Neural cell (in vitro differentiated cells): Measurements from ENCODE around the gene CDKL4. TPM values are rescaled to one million over a fixed set of nuclear protein-coding genes. Genes with fewer than 3 reads are reported as not detected.

ENCODE experiments used
- H2AFZ ChIP-seq: fragments of 200-600, 300-800 bp; sonication (generic), shearing (Covaris generic); 2 replicates; pipeline ENCODE4 v1.6.0; 2014; ENCODE audit warnings: low read depth, mild to moderate bottlenecking, antibody characterized with exemption, low read length, moderate library complexity
- H3F3A ChIP-seq: fragments of 200-600 bp; shearing (Covaris generic); 2 replicates; pipeline ENCODE4 v1.6.1; 2016; ENCODE audit warnings: mild to moderate bottlenecking, moderate library complexity, mixed read lengths, antibody characterized with exemption, low read length; ENCODE audit not compliant: insufficient read depth, poor library complexity, severe bottlenecking
- H3K27ac ChIP-seq: fragments of 200-600, 300-800 bp; sonication (generic), shearing (Covaris generic); 2 replicates; pipeline ENCODE4 v1.5.1; 2014; ENCODE audit warnings: mild to moderate bottlenecking, low read length, moderate library complexity
- H3K27me3 ChIP-seq: fragments of 300-800, 200-600 bp; sonication (generic), shearing (Covaris generic); 2 replicates; pipeline ENCODE4 v1.6.0; 2014; ENCODE audit warnings: mild to moderate bottlenecking, low read depth, low read length, moderate library complexity; ENCODE audit not compliant: insufficient read depth
- H3K36me3 ChIP-seq: fragments of 300-800, 200-600 bp; sonication (generic), shearing (Covaris generic); 2 replicates; pipeline ENCODE4 v1.5.1; 2014; ENCODE audit warnings: mild to moderate bottlenecking, antibody characterized with exemption, low read length, moderate library complexity; ENCODE audit not compliant: insufficient read depth
- H3K4me2 ChIP-seq: fragments of 300-800, 200-600 bp; sonication (generic), shearing (Covaris generic); 2 replicates; pipeline ENCODE4 v1.6.0; 2014; ENCODE audit warnings: mild to moderate bottlenecking, low read length
- H3K4me3 ChIP-seq: fragments of 300-800, 200-600 bp; sonication (generic), shearing (Covaris generic); 2 replicates; pipeline ENCODE4 v1.5.1; 2014; ENCODE audit warnings: mild to moderate bottlenecking, low read length, moderate library complexity
- H3K79me2 ChIP-seq: fragments of 200-600 bp; shearing (Covaris generic); replicated peaks from 2 replicates; pipeline ENCODE4 v1.6.0; 2014; ENCODE audit warnings: mild to moderate bottlenecking, low read length, moderate library complexity; ENCODE audit not compliant: insufficient read depth
- H3K9ac ChIP-seq: fragments of 300-800, 200-600 bp; sonication (generic), shearing (Covaris generic); 2 replicates; pipeline ENCODE4 v1.6.1; 2016; ENCODE audit warnings: mild to moderate bottlenecking, low read length, mixed read lengths
- H3K9me2 ChIP-seq: fragments of 200-600 bp; shearing (Covaris generic); 2 replicates; pipeline ENCODE4 v1.6.1; 2016; ENCODE audit warnings: mild to moderate bottlenecking, low read length, mixed read lengths; ENCODE audit not compliant: insufficient read depth
- H3K9me3 ChIP-seq: fragments of 200-600, 300-800 bp; sonication (generic), shearing (Covaris generic); 2 replicates; pipeline ENCODE4 v1.6.1; 2016; ENCODE audit warnings: mild to moderate bottlenecking, mixed run types, low read length, moderate library complexity, mixed read lengths
- H4K20me1 ChIP-seq: fragments of 200-600 bp; shearing (Covaris generic); 2 replicates; pipeline ENCODE4 v1.6.1; 2016; ENCODE audit warnings: mild to moderate bottlenecking, mixed run types; ENCODE audit not compliant: insufficient read depth
- EP300 ChIP-seq: fragments of 450-650 bp; conservative IDR thresholded peaks from 2 replicates; pipeline ENCODE4 v1.6.1; 2014; ENCODE audit warnings: antibody characterized with exemption, mild to moderate bottlenecking, moderate library complexity; ENCODE audit not compliant: poor library complexity, severe bottlenecking
- EZH2 ChIP-seq: fragments of 200-600, 300-800 bp; shearing (Covaris generic), sonication (generic); IDR thresholded peaks from 2 replicates; pipeline ENCODE4 v1.6.1; 2014; ENCODE audit warnings: antibody characterized with exemption, low read length, borderline replicate concordance, mild to moderate bottlenecking; ENCODE audit not compliant: insufficient read depth, poor library complexity, severe bottlenecking
- MXI1 ChIP-seq: fragments of 450-650 bp; conservative IDR thresholded peaks from 2 replicates; pipeline ENCODE4 v1.6.1; 2014; ENCODE audit warnings: antibody characterized with exemption, mild to moderate bottlenecking; ENCODE audit not compliant: poor library complexity, severe bottlenecking
- POLR2AphosphoS5 ChIP-seq: IDR thresholded peaks from 2 replicates; pipeline ENCODE4 v1.6.1; 2012
- RAD21 ChIP-seq: fragments of 450-650 bp; conservative IDR thresholded peaks from 2 replicates; pipeline ENCODE4 v1.6.1; 2014; ENCODE audit warnings: antibody characterized with exemption, mild to moderate bottlenecking, moderate library complexity
- SMC3 ChIP-seq: fragments of 450-650 bp; conservative IDR thresholded peaks from 2 replicates; pipeline ENCODE4 v1.6.1; 2014; ENCODE audit warnings: antibody characterized with exemption, mild to moderate bottlenecking, moderate library complexity; ENCODE audit not compliant: poor library complexity
- TAF1 ChIP-seq: IDR thresholded peaks from 2 replicates; pipeline ENCODE4 v1.6.1; 2012; ENCODE audit warnings: low read depth
- polyA plus RNA-seq: library from polyadenylated mRNA; depleted of rRNA; stranded (reverse); fragments of >200 nt; gene quantifications from 2 replicates; pipeline ENCODE4 v1.2.3, GENCODE V29; 2014
- TF ChIP-seq, protein P1 (sequence below): IDR thresholded peaks from 2 replicates; pipeline ENCODE4 v1.6.1; 2012; ENCODE audit warnings: borderline replicate concordance
- TF ChIP-seq, protein P2 (sequence below): fragments of 450-650 bp; IDR thresholded peaks from 2 replicates; pipeline ENCODE4 v1.5.1; 2014; ENCODE audit warnings: antibody characterized with exemption, mild to moderate bottlenecking, moderate library complexity; ENCODE audit not compliant: poor library complexity, severe bottlenecking

The CDKL4 gene
- polyA plus RNA-seq, 1 donor from 2014 or later = not detected

DNA sequence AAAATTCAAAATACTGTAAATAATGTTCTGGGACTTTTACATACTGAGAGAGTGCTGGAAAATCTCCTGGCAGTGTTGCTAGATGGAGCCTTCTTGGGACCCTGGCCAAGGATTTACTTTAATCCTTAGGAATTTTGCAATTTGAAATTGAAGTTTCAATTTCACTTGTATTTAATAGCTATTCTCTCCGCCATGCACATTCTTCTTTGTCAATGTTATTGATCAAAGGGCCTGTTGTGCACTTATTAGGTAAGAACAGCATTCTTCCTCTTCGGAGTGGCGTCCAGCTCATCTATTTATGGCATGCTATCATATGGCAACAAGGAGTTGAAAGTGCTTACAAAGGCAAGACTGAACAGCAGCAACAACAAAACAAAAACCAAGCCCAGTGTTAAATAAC is 82.8 kb downstream of the CDKL4 start:
- Histone ChIP-seq H3K4me3 (no peak overlapping the region), H4K20me1 (no peaks in the 10 kb centered on the region), H3K9ac (no peak overlapping the region)

DNA sequence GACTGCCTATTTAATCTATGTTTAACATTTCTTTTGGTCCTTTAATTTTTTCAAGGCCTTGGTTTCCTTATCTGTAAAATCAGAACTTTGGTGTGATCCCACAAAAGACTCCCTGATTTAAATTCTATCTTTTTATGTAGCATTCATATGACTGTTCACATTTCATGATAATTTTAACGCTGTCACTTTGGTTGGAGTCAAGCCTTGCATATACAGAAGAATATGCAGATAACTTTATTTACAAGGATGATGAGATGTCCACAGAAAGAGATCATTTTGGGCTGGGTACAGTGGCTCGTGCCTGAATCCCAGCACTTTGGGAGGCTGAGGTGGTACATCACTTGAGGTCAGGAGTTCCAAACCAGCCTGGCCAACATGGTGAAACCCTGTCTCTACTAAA is 84.5 kb downstream of the CDKL4 start:
- Histone ChIP-seq H3K27me3 (no peaks in the 10 kb centered on the region), H4K20me1 (no peaks in the 10 kb centered on the region), H3K4me3 (no peak overlapping the region), H3K4me2 (no peak overlapping the region), H3K9me2 (no peaks in the 10 kb centered on the region), H3K36me3 (no peaks in the 10 kb centered on the region), H2AFZ (no peak overlapping the region), H3F3A (no peaks in the 10 kb centered on the region), H3K9ac (no peak overlapping the region), H3K9me3 (no peaks in the 10 kb centered on the region), H3K27ac (no peak overlapping the region), H3K79me2 (no peaks in the 10 kb centered on the region)
- no peak for TF ChIP-seq TAF1
- TF ChIP-seq, protein P1, sequence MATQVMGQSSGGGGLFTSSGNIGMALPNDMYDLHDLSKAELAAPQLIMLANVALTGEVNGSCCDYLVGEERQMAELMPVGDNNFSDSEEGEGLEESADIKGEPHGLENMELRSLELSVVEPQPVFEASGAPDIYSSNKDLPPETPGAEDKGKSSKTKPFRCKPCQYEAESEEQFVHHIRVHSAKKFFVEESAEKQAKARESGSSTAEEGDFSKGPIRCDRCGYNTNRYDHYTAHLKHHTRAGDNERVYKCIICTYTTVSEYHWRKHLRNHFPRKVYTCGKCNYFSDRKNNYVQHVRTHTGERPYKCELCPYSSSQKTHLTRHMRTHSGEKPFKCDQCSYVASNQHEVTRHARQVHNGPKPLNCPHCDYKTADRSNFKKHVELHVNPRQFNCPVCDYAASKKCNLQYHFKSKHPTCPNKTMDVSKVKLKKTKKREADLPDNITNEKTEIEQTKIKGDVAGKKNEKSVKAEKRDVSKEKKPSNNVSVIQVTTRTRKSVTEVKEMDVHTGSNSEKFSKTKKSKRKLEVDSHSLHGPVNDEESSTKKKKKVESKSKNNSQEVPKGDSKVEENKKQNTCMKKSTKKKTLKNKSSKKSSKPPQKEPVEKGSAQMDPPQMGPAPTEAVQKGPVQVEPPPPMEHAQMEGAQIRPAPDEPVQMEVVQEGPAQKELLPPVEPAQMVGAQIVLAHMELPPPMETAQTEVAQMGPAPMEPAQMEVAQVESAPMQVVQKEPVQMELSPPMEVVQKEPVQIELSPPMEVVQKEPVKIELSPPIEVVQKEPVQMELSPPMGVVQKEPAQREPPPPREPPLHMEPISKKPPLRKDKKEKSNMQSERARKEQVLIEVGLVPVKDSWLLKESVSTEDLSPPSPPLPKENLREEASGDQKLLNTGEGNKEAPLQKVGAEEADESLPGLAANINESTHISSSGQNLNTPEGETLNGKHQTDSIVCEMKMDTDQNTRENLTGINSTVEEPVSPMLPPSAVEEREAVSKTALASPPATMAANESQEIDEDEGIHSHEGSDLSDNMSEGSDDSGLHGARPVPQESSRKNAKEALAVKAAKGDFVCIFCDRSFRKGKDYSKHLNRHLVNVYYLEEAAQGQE = no peak
- no peak for TF ChIP-seq EP300
- no peak for TF ChIP-seq POLR2AphosphoS5
- TF ChIP-seq EZH2 = no peak
- TF ChIP-seq SMC3 = no peak
- no peak for TF ChIP-seq RAD21
- TF ChIP-seq, protein P2, sequence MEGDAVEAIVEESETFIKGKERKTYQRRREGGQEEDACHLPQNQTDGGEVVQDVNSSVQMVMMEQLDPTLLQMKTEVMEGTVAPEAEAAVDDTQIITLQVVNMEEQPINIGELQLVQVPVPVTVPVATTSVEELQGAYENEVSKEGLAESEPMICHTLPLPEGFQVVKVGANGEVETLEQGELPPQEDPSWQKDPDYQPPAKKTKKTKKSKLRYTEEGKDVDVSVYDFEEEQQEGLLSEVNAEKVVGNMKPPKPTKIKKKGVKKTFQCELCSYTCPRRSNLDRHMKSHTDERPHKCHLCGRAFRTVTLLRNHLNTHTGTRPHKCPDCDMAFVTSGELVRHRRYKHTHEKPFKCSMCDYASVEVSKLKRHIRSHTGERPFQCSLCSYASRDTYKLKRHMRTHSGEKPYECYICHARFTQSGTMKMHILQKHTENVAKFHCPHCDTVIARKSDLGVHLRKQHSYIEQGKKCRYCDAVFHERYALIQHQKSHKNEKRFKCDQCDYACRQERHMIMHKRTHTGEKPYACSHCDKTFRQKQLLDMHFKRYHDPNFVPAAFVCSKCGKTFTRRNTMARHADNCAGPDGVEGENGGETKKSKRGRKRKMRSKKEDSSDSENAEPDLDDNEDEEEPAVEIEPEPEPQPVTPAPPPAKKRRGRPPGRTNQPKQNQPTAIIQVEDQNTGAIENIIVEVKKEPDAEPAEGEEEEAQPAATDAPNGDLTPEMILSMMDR = no peak
- no peak for TF ChIP-seq MXI1

More for the DNA sequence above, 82.8 kb downstream of the CDKL4 start:
- Histone ChIP-seq H3F3A (no peaks in the 10 kb centered on the region), H3K4me2 (no peak overlapping the region), H3K27ac (no peak overlapping the region), H3K79me2 (no peaks in the 10 kb centered on the region), H3K9me3 (no peaks in the 10 kb centered on the region), H2AFZ (no peak overlapping the region), H3K9me2 (no peaks in the 10 kb centered on the region), H3K36me3 (no peaks in the 10 kb centered on the region), H3K27me3 (no peaks in the 10 kb centered on the region)
- TF ChIP-seq POLR2AphosphoS5 (no peak), SMC3 (no peak), TAF1 (no peak), EP300 (no peak), RAD21 (no peak), EZH2 (no peak), MXI1 (no peak)
- TF ChIP-seq, protein P1 = no peak
- TF ChIP-seq, protein P2 = no peak
